ENCODE results near the gene NELL2. TPM values are rescaled to one million over a fixed set of nuclear protein-coding genes. Genes with fewer than 3 reads are reported as not detected.

Gene NELL2
- total RNA-seq, 2 donors from 2014 or later: 0.63 to 6.0 TPM

- TF ChIP-seq CTCF (IDR thresholded peaks at IDR 0.05): no peak
- no peaks in the 10 kb centered on the region for H3K36me3 ChIP-seq
- no peaks in the 10 kb centered on the region for H3K4me1 ChIP-seq (ENCODE audit: control insufficient read depth in 1 of 2, low read depth in 2 of 2)
- no peaks in the 10 kb centered on the region for H3K27me3 ChIP-seq (replicated peaks; ENCODE audit: insufficient read depth)
- ATAC-seq (ENCODE audit: insufficient number of reproducible peaks, low FRiP score, low read depth) (no peak), DNase-seq (ENCODE audit: low spot score) (no peak)
- H3K4me3 ChIP-seq: no peak overlapping the region
- no peaks in the 10 kb centered on the region for H3K9me3 ChIP-seq
- no peak overlapping the region for H3K27ac ChIP-seq
Measured at GRCh38 chr12:44460261-44460660, 415.9 kb downstream of the NELL2 start.

- ATAC-seq (ENCODE audit: insufficient number of reproducible peaks, low FRiP score, low read depth): no peak
- H3K36me3 ChIP-seq: no peaks in the 10 kb centered on the region
- no peaks in the 10 kb centered on the region for H3K9me3 ChIP-seq
Measured at GRCh38 chr12:44459569-44459968, 416.5 kb downstream of the NELL2 start.

More at GRCh38 chr12:44459569-44459968, 416.5 kb downstream of the NELL2 start:
- Histone ChIP-seq H3K27me3 (replicated peaks; ENCODE audit: insufficient read depth) (no peaks in the 10 kb centered on the region), H3K4me1 (ENCODE audit: control insufficient read depth in 1 of 2, low read depth in 2 of 2) (no peaks in the 10 kb centered on the region), H3K4me3 (no peak overlapping the region), H3K27ac (no peak overlapping the region)
- TF ChIP-seq CTCF (IDR thresholded peaks at IDR 0.05): no peak
- DNase-seq (ENCODE audit: low spot score): no peak

Other genes with a start within 250 kb of the NELL2 start
- gene DBX2, start 174.8 kb upstream of the NELL2 start, total RNA-seq: under 1 TPM in 1 of 2 donors, not detected in 1; 0.27 TPM